Lower leg skin (tissue), 4 donors: ENCODE measurements around the gene KCNMB2. TPM values are rescaled to one million over a fixed set of nuclear protein-coding genes. Genes with fewer than 3 reads are reported as not detected.

Experiments used
- DNase-seq, 2 donors: peaks; one replicate each; pipeline ENCODE4 v3.0.0-alpha.2; 2019; ENCODE audit warnings: low spot score in 2 of 2
- H3K4me3 ChIP-seq: fragments of 200-600 bp; sonication (generic); 2 replicates; pipeline ENCODE4 v1.5.1; 2017; ENCODE audit warnings: mild to moderate bottlenecking, low read depth; ENCODE audit not compliant: poor library complexity, severe bottlenecking
- POLR2A ChIP-seq, 2 donors: fragments of 450-650 bp; IDR thresholded peaks; one replicate each; pipeline ENCODE4 v1.6.1; 2016 to 2017; ENCODE audit warnings: antibody characterized with exemption in 2 of 2, mild to moderate bottlenecking in 1 of 2, moderate library complexity in 1 of 2
- WGBS, 2 donors: methylation state at CpG; one replicate each; pipeline ENCODE4 v1.1.5; 2018; 5-methylcytosine and 5-hydroxymethylcytosine counted together
- intact Hi-C: fragments of 100-400 bp; cut with DNase I; formaldehyde crosslinking; loops from one replicate; pipeline ENCODE4 v1.15.0; 2023; ENCODE audit warnings: low total_unique reads
- total RNA-seq, 4 donors: library from RNA; depleted of rRNA; stranded (reverse); fragments of >200 nt; gene quantifications; one replicate each; pipeline ENCODE4 v1.1.0, GENCODE V29; 2016
- TF ChIP-seq, protein P1 (sequence below), 3 donors: fragments of 450-650 bp; IDR thresholded peaks; one replicate each; pipeline ENCODE4 v1.5.1; 2016; ENCODE audit warnings: antibody characterized with exemption in 3 of 3, mild to moderate bottlenecking in 3 of 3, moderate library complexity in 2 of 3

KCNMB2 gene
- total RNA-seq, 4 donors from 2014 or later = not detected

- WGBS, 2 donors = 73 to 89% methylated on average over 4 of the region's 4 CpGs
- intact Hi-C loops = no loop called here
- DNase-seq = no peak
- no peak overlapping the region for H3K4me3 ChIP-seq
- TF ChIP-seq POLR2A (IDR thresholded peaks at IDR 0.05) = no peak
- TF ChIP-seq, protein P1, sequence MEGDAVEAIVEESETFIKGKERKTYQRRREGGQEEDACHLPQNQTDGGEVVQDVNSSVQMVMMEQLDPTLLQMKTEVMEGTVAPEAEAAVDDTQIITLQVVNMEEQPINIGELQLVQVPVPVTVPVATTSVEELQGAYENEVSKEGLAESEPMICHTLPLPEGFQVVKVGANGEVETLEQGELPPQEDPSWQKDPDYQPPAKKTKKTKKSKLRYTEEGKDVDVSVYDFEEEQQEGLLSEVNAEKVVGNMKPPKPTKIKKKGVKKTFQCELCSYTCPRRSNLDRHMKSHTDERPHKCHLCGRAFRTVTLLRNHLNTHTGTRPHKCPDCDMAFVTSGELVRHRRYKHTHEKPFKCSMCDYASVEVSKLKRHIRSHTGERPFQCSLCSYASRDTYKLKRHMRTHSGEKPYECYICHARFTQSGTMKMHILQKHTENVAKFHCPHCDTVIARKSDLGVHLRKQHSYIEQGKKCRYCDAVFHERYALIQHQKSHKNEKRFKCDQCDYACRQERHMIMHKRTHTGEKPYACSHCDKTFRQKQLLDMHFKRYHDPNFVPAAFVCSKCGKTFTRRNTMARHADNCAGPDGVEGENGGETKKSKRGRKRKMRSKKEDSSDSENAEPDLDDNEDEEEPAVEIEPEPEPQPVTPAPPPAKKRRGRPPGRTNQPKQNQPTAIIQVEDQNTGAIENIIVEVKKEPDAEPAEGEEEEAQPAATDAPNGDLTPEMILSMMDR (IDR thresholded peaks at IDR 0.05) = no peak
Measured at GRCh38 chr3:178699364-178699763, 163.1 kb downstream of the KCNMB2 start.

GRCh38 chr3:178699810-178700209 is 163.6 kb downstream of the KCNMB2 start:
- 27 to 51% methylated on average over 3 of the region's 3 CpGs for WGBS, 2 donors
- TF ChIP-seq POLR2A (IDR thresholded peaks at IDR 0.05) = no peak
- TF ChIP-seq, protein P1 (IDR thresholded peaks at IDR 0.05) = no peak
- DNase-seq = no peak
- no peak overlapping the region for H3K4me3 ChIP-seq
- intact Hi-C loops = no loop called here

- no peak overlapping the region for H3K4me3 ChIP-seq
- intact Hi-C loops = no loop called here
- WGBS, 2 donors = 48 to 75% methylated on average over 1 of the region's 1 CpG
- no peak for DNase-seq
- no peak for TF ChIP-seq POLR2A (IDR thresholded peaks at IDR 0.05)
- TF ChIP-seq, protein P1 (IDR thresholded peaks at IDR 0.05) = no peak
Measured at GRCh38 chr3:178703268-178703975, 167.2 kb downstream of the KCNMB2 start.

DNA sequence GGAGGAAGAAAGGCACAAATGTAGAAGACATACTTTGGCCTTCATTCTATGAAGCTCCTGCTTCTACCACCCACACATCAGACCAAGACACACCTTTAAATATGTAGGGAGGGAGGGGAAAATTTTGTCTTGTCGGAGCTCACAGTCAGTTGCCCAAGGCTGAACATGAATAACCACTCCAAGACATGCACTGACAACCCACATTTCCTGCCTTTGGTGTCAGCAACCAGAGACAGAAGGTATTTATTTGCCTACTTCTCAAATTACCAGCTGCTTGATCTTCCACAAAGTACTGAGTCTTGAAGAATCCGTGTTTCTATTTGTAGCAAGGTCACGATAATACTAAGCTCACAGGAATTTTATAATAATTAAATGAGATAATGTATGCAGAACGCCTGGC is 169.7 kb downstream of the KCNMB2 start:
- intact Hi-C loops = no loop called here
- H3K4me3 ChIP-seq = no peak overlapping the region
- DNase-seq = no peak
- 22 to 29% methylated on average over 4 of the region's 4 CpGs for WGBS, 2 donors
- no peak for TF ChIP-seq POLR2A (IDR thresholded peaks at IDR 0.05)
- TF ChIP-seq, protein P1 (IDR thresholded peaks at IDR 0.05) = no peak

- DNase-seq = no peak
- no peak overlapping the region for H3K4me3 ChIP-seq
- TF ChIP-seq POLR2A (IDR thresholded peaks at IDR 0.05) = no peak
- TF ChIP-seq, protein P1 (IDR thresholded peaks at IDR 0.05) = no peak
- 60 to 67% methylated on average over 2 of the region's 2 CpGs for WGBS, 2 donors
- intact Hi-C loops = no loop called here
Measured at GRCh38 chr3:178706411-178706810, 170.2 kb downstream of the KCNMB2 start.
